Activated naive CD4-positive, alpha-beta T cell (primary cell): ENCODE results near the gene ARGLU1.

ENCODE experiments used
- DNase-seq, 4 experiments: peaks; one replicate each; lab custom pipeline; 2025; lab: John Stamatoyannopoulos, UW

Gene ARGLU1

GRCh38 chr13:106524108-106524507 is 43.8 kb downstream of the ARGLU1 start:
- DNase-seq: no peak

GRCh38 chr13:106523576-106523975 is 44.4 kb downstream of the ARGLU1 start:
- DNase-seq: no peak

- no peak for DNase-seq
Measured at GRCh38 chr13:106522898-106523525, 44.9 kb downstream of the ARGLU1 start.

GRCh38 chr13:106522112-106522705 is 45.7 kb downstream of the ARGLU1 start:
- DNase-seq: no peak

GRCh38 chr13:106521095-106521799 is 46.7 kb downstream of the ARGLU1 start:
- DNase-seq: no peak

GRCh38 chr13:106520251-106521054 is 47.5 kb downstream of the ARGLU1 start:
- DNase-seq: no peak

- no peak for DNase-seq
Measured at GRCh38 chr13:106518512-106518911, 49.4 kb downstream of the ARGLU1 start.

- DNase-seq: no peak
Measured at GRCh38 chr13:106517109-106517847, 50.7 kb downstream of the ARGLU1 start.

GRCh38 chr13:106515635-106516254 is 52.2 kb downstream of the ARGLU1 start:
- no peak for DNase-seq

- DNase-seq: no peak
Measured at GRCh38 chr13:106514928-106515634, 52.9 kb downstream of the ARGLU1 start.

- DNase-seq: no peak
Measured at GRCh38 chr13:106513025-106513983, 54.6 kb downstream of the ARGLU1 start.

- DNase-seq: no peak
Measured at GRCh38 chr13:106507560-106508274, 60.2 kb downstream of the ARGLU1 start.

GRCh38 chr13:106506286-106506685 is 61.7 kb downstream of the ARGLU1 start:
- DNase-seq: no peak

- no peak for DNase-seq
Measured at GRCh38 chr13:106505732-106506131, 62.2 kb downstream of the ARGLU1 start.

- DNase-seq: no peak
Measured at GRCh38 chr13:106505295-106505694, 62.6 kb downstream of the ARGLU1 start.

GRCh38 chr13:106503730-106504453 is 64.0 kb downstream of the ARGLU1 start:
- DNase-seq: no peak

- DNase-seq: no peak
Measured at GRCh38 chr13:106503272-106503671, 64.7 kb downstream of the ARGLU1 start.

GRCh38 chr13:106500445-106500844 is 67.5 kb downstream of the ARGLU1 start:
- DNase-seq: no peak
